Stimulated activated CD4-positive, alpha-beta T cell treated with anti-CD3 and anti-CD28 coated beads, Interleukin-15, amount 100 ng/mL, for 24 hours (primary cell): ENCODE measurements around the gene THG1L.

Experiments
- DNase-seq: peaks from one replicate; pipeline ENCODE4 v3.0.0-alpha.2; 2020

The THG1L gene

DNA sequence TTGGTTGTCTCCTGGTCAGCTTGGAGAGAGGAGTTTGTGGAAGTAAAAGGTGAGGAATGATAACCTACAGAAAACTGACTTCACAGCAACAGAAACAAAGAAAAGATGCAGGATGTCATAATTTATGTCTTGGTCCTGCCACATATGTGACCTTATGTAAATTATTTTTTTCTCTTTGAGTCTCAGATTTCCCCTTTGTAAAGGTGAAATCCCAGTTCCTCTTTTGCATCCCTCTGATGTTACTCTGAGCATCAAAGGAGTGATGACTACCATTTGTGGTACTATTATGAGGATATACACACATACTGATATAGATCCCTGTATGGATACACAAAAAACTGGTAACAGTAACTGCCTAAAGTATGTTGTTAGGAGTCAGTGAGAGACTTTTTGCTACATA is 1.4 kb upstream of the THG1L start:
- DNase-seq, result no peak

DNA sequence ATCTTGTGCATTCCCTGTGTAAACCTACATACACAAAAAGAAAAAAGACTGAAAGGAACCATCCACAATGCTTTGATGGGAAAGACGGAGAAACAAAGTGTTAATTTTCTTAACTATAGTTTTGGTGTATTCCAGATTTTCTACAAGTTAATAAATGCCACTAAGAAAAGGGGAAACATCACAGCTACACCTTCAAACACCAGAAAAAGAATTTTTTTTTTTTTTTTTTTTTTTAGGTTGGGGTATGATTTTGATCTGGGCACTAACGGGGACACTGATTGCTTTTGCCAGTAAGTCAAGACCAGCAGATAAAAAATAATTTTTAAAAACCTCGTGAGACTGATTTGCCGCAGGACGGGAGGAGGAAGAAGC is 334 bp upstream of the THG1L start:
- no peak for DNase-seq

DNA sequence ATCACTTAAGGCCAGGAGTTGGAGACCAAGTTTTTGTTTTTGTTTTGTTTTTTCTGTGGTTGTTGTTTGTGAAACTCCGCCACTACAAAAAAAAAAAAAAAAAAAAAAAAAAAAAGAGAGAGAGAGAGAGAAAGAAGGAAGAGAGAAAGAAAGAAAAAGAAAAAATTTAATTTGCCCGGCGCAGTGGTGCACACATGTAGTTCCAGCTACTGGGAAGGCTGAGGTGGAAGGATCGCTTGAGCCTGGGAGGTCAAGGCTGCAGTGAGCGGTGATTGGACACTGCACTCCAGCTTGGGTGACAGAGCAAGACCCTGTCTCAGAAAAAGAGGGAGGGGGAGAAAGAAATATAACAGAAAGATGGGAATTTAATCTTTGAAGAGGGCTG is 902 bp downstream of the THG1L start:
- no peak for DNase-seq

DNA sequence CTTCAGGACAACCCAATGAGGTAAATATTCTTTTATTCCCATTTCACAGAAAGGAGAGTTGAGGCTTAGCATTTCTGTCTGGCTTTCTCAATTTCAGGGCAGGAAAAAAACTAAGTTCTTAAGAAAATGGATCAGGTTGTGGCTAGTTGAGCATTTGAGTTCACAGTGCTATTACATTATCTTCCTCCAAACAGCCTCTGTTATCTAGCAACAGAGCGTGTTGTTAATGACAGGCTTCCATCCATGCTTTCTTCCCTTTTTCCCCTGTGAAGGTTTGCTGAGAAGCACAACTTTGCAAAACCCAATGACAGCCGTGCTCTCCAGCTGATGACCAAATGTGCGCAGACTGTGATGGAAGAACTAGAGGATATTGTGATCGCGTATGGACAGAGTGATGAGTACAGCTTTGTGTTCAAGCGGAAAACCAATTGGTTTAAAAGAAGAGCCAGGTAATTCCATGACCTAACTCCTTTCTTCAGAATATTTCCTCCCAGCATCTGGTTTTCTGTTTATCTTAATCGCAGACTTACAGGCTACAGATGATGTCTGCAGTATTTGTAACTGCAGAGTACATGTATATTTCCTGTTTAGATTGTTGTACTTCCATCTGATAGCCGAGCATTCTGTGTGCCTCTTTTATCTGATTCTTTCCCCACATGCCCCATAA is 1.5 kb downstream of the THG1L start:
- DNase-seq, result no peak

DNA sequence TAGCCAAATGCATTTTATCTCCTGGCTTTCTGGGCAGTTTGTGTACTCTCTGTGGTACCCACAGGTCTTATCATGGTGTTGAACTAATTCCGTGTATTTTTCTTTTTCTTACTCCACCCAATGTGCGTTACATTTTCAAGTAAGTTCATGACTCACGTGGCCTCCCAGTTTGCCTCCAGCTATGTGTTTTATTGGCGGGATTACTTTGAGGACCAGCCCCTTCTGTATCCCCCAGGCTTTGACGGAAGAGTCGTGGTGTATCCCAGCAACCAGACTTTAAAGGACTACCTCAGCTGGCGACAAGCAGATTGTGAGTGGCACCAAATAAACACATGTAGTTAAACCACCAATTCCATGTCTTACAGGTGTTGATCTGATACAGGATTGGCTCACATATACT is 3.2 kb downstream of the THG1L start:
- DNase-seq, result no peak

DNA sequence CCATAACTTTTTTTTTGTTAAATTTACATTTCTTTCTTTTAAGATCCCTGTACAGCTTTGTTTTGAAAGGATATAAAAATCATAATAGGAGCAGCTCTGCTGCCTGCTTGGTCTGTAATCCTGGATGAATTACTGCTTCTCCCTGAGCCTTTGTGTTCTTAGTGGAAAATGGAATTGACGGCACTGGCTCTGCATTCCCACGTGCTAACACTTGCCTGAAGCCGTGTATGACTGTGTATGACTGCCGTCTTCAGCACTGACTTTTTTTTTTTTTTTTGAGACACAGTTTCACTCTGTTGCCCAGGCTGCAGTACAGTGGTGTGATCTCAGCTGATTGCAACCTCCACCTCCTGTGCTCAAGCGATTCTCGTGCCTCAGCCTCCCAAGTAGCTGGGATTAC is 4.8 kb downstream of the THG1L start:
- no peak for DNase-seq

DNA sequence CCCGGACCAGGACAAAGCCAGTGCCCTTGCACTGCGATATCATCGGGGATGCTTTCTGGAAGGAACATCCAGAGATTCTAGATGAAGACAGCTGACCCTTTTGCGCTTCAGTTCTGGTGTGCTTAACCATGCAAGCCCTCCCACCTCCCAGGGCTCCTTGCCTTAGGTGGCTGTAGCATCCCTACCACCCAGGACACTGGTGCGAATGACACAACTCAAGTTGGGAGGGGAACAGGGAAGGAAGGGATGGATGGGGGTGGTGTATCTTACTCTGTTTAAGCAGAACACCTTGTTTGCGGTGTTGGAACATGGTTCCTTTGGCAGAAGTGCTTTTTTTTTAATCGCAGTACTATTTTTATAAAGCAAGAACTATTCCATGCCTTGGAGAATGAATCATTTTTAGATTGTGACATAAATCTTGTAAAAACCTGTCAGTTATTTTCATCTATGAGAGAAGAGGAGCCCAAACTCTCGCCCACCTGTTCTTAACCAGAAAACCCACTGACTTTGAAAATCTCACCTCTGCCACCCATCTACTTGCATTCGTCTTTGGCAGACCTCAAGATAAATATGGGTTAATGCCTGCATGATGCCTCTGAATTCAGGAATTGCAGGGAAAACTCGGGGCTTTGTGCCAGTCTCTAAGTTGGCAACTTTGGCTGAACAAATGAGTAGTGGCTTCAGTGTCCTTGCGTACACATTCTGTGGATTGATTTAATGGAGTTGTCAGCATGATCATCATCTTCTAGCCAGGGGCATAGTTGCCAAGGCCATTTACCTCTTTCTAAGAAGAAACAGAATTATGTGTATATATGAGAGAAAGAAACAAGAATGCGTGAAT is 8.4 kb downstream of the THG1L start:
- no peak for DNase-seq

DNA sequence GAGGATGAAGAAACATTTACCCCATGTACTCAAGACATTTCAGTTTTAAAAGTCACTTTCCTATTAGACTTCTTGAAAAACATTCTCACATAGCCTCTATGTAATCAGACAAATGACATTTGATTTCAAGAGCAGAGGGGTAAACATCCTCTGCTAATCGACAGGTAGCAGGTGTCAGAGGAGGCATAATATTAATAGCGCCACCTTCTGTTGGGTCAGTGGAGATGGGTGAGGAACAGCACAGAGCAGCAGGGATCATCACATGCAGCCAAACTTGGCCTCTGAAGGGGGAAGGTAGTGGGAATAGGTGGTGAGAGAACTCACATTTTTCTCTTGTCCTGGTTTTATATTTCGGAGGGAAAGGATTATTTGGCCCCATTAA is 9.0 kb downstream of the THG1L start:
- no peak for DNase-seq

DNA sequence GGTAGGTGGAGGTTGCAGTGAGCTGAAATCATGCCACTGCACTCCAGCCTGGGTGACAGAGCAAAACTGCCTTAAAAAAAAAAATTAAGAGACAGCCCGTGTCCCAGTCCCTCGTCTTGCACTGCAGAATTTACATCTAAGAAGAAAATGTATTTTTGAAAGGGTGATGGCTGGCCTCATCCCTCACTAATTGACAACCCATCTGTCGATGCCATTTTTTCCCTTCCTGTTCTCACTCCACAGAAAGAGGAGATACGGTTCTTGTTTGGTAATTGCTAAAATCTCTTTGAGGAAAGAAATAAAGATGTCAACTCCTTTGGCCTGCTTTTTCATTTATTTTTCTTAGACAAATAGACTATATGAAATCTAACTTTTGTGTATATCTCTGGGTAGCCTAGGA is 9.9 kb downstream of the THG1L start:
- no peak for DNase-seq

DNA sequence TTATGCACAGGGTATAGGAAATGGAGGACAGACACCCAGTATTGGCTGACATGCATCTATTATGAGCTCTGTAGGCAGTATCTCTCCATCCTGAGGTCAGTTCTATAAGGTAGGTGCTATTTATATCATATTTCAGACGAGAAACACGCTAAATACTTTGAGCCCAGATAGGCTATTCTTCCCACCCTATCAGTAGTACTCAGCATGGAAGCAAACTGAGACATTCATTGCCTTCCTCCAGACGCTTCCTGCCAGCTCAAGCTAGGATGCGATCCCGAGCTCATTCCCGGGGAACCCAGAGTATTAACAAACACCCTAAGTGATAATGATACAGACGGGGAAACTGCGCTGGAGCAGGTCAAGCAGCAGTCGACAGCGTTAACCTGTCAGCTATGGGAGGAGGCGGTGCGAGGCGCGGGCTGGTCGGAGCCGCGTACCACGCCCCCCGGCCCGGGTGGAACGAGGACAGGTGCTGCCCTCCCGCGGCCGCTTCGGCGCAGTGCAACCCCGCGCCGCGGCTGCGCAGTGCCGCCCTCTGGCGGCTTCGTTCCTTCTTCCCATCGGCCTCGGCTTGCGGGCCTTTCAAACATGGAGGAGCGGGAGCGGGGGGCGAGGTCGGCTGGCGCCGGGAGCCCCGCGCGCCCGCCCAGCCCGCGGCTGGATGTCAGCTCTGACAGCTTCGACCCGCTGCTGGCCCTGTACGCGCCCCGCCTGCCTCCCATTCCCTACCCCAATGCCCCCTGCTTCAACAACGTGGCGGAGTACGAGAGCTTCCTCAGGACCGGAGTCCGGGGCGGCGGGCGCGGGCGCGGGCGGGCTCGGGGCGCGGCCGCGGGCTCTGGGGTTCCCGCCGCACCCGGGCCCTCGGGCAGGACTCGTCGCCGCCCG is 12.2 kb downstream of the THG1L start, which contains the start of gene LSM11:
Gene LSM11 (plus strand): TSS at position 550 of the 888 bp plus-strand sequence. CDS start 39 bp downstream, at position 589.
- peak; percentile 94 for DNase-seq

DNA sequence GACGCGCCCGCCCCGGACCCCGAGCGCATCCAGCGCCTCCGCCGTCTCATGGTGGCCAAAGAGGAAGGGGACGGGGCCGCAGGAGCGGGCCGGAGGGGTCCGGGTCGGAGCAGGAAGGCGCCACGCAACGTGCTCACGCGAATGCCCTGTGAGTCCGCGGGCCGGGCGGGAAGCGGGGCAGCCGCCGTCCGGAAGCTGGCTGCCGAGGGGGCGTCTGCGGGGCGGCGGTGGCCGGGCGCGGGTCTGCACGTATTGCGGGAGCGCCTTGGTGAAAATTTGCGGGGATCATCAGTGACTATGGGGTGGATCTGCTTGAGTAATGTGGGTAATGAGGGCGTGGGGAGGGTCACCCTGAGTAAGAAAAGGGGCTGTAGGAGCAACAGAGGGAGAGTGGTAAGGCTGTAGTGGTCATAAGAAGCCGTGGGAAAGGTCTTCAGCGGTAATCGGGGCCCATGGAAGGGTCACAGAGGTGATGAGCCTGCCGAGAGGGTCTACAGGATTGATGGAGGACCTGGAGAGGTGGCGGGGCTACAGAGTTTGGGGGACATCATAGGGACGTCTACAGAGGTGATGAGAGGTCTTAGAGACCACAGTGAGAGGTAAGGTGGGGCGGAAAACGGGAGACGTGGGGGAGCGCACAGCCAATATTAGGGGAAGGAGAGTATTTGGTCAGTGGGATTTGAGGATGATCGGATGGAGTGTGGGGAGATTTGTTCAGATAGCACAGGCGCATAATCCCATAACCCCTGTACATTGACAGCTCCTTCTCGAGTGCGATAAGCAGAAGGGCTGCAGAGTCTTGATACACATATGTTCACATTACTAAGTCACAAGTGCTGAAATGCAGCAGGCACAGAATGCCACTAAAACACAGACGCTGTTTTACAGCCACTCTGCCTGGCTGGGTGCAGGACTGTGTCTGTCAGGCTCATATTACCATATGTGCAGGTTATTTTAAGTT is 13.1 kb downstream of the THG1L start:
- peak; percentile 51 for DNase-seq

DNA sequence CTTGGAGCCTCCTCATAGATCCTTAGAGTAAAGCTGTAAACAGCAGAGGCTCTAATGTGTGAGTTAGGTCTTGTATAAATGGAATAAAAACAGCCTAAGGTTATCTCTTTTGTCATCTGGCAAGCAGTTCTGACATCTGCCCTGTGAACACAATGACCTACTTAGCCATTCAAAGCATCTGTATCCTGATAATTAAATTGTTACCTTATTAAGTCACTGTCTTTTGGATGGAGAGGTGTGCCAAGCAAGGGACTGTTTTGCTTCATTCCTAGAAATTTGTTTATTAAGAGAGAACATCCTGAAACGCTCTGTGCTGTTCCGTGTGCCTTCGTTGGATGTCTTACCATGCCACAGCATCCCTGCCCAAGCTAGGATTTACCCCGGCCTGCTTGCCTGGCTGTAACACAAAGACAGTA is 13.8 kb downstream of the THG1L start:
- no peak for DNase-seq

DNA sequence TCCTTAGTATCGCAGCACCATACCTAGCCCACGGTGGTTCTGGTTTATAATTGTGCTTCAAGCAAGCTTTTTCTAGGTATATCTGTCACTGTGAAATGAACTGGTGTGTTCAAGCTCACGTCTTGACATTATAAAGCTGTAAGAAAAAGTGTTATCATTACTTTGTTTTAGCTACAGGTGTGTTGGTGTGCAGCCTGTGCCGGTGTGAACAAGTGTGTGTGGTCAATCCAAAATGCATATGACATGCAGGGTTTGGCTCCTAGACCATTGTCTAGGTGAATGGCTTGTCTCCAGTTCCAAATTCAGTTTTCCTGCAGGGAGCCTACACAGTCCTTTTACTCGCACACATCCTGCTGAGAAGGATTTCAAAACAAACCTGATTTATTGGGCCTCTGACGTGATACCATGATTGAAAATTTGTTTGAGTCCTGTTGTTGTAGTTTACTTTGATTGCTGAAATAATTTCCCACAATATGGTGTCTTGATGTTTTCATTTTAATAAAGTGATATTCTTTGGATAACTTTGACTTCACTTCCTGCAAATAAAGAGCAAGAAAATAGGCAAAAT is 16.0 kb downstream of the THG1L start:
- DNase-seq, result no peak

DNA sequence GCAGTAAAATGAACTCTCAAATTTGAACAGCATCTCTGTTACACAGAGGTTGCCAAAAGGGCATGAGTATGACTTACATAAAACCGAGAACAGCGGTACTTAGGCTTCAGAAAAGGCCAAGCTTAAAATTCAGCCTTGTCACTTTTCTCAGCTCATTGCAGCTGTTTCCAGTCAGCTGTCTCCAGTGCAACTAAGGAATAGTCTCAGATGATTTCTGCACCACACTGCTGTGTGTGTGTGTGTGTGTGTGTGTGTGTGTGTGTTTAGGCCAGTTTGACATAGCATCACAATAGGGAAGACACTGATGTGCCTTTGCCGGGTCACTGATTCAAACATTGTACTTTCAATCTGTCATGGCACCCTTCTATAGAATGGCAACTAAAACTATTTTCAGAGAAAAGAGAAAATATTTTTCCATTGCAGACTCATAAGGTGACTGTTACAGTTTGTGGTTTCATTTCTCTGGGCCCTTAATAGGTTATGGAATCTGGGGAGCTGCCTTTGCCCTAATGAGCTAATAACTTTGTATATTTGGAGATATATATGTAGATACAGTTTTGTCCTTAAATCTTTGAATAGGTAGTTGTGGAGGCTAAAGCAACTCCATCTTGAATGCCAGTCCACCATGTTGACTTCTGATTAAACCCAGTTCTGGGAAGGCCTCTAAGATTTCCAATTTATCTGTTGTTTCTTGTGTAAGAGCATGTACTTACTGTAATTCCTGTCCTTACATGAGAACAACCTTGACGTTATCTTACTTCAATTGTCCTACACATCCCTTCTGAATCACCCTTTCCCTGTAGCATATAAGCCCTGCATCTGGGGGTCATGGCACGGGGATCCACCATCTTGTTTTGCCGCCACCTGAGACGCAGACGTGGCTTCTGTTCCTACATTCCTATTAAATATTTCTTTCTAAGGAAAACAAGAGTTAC is 16.8 kb downstream of the THG1L start:
- DNase-seq, result peak; percentile 24

DNA sequence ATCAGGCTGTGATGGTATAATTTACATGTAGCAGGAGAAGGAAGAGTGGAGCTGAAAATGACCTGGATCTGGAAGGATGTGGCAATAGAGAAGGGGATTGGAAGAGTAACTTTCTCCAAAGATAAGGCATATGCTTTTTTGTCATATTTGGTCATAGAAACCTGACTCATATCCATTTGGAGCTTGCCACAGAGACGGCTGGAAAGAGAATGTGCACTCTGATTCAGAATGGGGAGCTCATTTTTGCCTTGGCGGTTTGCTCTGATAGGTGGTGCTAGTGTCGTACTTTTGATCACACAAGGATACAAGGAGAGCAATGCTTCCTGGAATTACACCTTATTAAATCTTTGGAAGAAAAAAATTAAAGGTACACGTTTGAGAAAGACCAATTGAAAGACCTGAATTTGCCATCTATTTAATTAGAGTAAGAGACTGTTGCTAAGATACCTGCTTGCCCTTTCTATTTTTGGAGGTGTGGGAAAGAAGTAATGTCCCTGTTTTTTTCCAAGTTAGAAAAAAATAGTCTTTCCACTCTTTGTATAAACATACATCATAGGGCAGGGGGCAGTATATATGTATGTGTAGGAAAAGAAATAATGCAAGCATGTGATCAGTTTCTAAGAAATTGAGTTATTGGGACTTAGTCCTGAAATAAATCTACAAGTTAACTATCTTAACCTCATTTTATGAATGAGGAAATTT is 17.7 kb downstream of the THG1L start:
- DNase-seq, result peak; percentile 19

DNA sequence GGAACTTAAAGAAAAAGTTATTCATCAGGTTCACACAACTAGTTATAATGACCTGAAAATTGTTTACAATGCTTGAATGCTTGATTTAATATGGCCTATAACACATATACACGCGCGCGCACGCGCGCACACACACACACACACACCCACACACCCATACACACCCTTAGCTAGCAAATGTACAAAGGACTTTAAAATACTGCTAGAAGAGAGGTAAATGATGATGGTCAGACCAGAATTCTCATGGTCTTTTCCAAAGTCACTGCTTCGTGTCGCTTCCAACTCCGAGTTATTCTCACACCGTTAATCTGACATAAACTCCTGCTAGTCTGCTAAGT is 18.2 kb downstream of the THG1L start:
- DNase-seq, result no peak

DNA sequence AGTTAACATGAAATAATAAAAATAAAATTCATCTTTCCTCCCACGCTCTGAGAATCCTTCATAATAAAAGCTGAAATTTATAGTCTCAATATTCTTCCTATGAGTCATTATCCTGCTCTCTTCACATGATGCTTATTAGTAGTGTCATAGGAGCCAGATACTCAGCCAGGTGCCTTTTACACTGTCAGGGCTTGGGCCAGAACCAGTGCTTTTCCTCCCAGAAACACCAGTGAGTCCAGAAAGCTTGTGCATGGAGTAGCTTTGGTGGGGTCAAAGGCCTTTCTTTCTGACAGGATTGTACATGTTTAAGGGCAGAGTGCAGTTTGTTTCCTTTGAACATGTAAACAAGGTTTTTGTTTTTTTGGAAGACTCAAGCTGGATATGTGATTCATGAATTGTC is 19.1 kb downstream of the THG1L start:
- no peak for DNase-seq

DNA sequence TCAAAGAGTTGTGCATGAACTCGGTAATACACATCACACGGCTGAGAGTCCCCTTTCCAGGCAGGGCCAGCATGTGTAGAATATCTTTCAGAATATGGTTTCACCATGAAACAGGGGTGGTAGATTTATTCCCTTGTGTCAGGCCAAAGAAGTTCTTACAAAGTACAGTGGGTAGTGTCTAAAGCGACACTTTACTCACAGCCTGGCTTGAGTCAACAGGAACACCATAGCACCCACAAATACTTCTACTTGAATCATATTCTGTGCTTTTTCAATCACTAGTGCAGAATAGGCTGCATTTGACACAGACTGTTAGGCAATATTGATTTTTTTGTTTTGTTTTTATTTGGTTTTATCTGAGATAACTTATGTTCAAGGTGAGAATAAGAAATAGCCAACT is 24.9 kb downstream of the THG1L start:
- no peak for DNase-seq

DNA sequence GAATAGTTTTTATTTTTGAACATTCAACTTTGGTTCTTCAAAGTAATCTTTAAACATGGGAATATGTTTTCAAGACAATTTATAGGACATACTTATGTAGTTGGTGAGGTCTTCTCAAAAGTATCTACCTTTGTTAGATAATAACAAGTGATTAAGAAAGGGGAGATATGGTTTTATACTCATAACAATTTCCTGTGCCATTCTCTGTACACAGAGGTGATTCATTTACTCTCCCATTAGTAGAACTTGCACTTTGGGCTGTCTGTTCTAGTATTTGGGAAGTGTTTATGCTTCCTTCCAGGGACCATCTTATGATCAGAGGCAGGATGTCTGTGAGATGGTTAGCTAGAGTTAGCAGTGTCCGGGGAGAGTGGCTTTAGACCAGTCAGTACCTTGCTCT is 27.5 kb downstream of the THG1L start:
- no peak for DNase-seq
